Measurements from ENCODE around the gene TUT4.

GRCh38 chr1:52511851-52512615, 40.9 kb downstream of the TUT4 start:
- TF ChIP-seq EZH2 (IDR thresholded peaks at IDR 0.05; ENCODE audit: low read length, unreplicated experiment) = no peak
- TF ChIP-seq CTCF (conservative IDR thresholded peaks at IDR 0.05; ENCODE audit: low read depth, low read length) = no peak
- no peak for TF ChIP-seq EZH2phosphoT487 (IDR thresholded peaks at IDR 0.05; ENCODE audit: borderline replicate concordance, low read length)
